ENCODE measurements around the gene EDEM2. TPM values are rescaled to one million over a fixed set of nuclear protein-coding genes. Genes with fewer than 3 reads are reported as not detected.

EDEM2 gene
- total and polyA plus RNA-seq, 9 donors, result 6.4 to 19.4 (median 13.4) TPM

DNA sequence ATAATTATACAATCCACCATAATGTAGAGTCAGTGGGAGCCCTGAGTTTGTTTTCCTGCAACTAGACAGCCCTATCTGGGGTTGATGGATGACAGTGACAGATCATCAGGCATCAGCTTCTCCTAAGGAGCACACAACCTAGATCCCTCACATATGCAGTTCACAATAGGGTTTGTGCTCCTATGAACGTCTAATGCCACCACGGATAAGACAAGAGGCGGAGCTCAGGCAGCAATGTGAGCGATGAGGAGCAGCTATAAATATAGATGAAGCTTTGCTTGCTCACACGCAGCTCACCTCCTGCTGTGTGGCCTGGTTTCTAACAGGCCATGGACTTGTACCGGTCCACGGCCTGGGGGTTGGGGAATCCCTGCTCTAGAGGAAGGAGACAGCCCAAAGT is 25.9 kb downstream of the EDEM2 start:
- peaks cover 2% of the 10 kb centered on the region for H3K4me1 ChIP-seq (ENCODE audit: insufficient read depth)
- TF ChIP-seq POLR2A (IDR thresholded peaks at IDR 0.05), result no peak
- TF ChIP-seq, protein P1, sequence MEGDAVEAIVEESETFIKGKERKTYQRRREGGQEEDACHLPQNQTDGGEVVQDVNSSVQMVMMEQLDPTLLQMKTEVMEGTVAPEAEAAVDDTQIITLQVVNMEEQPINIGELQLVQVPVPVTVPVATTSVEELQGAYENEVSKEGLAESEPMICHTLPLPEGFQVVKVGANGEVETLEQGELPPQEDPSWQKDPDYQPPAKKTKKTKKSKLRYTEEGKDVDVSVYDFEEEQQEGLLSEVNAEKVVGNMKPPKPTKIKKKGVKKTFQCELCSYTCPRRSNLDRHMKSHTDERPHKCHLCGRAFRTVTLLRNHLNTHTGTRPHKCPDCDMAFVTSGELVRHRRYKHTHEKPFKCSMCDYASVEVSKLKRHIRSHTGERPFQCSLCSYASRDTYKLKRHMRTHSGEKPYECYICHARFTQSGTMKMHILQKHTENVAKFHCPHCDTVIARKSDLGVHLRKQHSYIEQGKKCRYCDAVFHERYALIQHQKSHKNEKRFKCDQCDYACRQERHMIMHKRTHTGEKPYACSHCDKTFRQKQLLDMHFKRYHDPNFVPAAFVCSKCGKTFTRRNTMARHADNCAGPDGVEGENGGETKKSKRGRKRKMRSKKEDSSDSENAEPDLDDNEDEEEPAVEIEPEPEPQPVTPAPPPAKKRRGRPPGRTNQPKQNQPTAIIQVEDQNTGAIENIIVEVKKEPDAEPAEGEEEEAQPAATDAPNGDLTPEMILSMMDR (IDR thresholded peaks at IDR 0.05), result no peak
- TF ChIP-seq EP300 (IDR thresholded peaks at IDR 0.05), result no peak
- H3K27ac ChIP-seq, result no peak overlapping the region
- no peaks in the 10 kb centered on the region for H3K36me3 ChIP-seq
- intact Hi-C loops (cut with DNase I), result no loop called here
- DNase-seq, result no peak
- no peaks in the 10 kb centered on the region for H3K9me3 ChIP-seq
- H3K27me3 ChIP-seq, result no peaks in the 10 kb centered on the region
- 82 to 89% (median 87%) methylated on average over 7 of the region's 7 CpGs for WGBS, 3 donors
- H3K4me3 ChIP-seq, result no peak overlapping the region

DNA sequence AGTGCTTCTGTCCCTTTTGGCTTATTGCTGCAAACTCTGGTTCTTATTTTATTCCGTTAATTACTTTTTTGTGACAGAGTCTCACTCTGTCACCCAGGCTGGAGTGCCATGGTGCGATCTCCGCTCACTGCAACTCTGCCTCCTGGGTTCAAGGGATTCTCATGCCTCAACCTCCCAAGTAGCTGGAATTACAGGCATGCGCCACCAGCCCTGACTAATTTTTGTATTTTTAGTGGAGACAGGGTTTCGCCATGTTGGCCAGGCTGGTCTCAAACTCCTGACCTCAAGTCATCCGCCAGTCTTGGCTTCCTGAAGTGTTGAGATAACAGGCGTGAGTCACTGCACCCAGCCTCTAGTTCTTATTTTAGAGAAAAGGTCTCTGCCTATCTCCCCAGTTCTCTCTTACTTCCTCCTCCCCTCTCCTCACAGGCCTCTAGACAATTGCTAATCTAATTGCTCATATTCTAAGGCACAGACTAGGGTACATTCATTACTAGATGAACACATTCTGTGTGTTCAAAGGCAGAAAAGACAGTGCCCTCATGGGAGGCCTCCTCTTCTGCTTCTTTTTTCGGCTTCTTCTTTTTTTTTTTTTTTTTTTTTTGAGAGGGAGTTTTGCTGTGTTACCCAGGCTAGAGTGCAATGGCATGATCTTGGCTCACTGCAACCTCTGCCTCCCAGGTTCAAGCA is 27.0 kb downstream of the EDEM2 start:
- Histone ChIP-seq H3K9me3 (no peaks in the 10 kb centered on the region), H3K27me3 (no peaks in the 10 kb centered on the region), H3K4me1 (ENCODE audit: insufficient read depth) (peaks cover 2% of the 10 kb centered on the region), H3K36me3 (no peaks in the 10 kb centered on the region), H3K27ac (no peak overlapping the region), H3K4me3 (no peak overlapping the region)
- 71 to 83% (median 75%) methylated on average over 8 of the region's 8 CpGs for WGBS, 3 donors
- intact Hi-C loops (cut with DNase I), result no loop called here
- no peak for DNase-seq
- TF ChIP-seq, protein P1 (IDR thresholded peaks at IDR 0.05), result no peak
- no peak for TF ChIP-seq EP300 (IDR thresholded peaks at IDR 0.05)
- TF ChIP-seq POLR2A (IDR thresholded peaks at IDR 0.05), result no peak

DNA sequence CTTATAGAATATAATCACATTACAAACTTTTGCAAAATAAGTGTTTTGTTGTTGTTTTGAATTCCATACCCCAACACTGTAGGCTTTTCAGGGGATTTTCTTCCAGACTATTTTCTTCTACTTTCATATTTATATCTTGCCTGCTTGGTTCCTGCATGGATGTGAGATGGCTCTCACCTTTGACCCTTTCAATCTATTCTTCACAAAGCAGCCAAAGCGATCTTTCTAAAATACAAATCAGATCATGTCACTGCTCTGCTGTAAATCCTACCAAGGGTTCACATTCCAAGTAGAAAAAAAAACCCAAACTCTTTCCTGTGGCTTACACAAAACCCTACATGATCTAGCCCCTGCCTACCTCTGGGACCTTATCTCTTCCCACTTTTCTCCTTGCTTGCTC is 29.5 kb downstream of the EDEM2 start:
- Histone ChIP-seq H3K36me3 (no peaks in the 10 kb centered on the region), H3K9me3 (no peaks in the 10 kb centered on the region), H3K4me1 (ENCODE audit: insufficient read depth) (peaks cover 2% of the 10 kb centered on the region), H3K27me3 (no peaks in the 10 kb centered on the region), H3K27ac (no peak overlapping the region), H3K4me3 (no peak overlapping the region)
- TF ChIP-seq, protein P1 (IDR thresholded peaks at IDR 0.05), result no peak
- TF ChIP-seq EP300 (IDR thresholded peaks at IDR 0.05), result no peak
- TF ChIP-seq POLR2A (IDR thresholded peaks at IDR 0.05), result no peak
- intact Hi-C loops (cut with DNase I), result no loop called here
- no peak for DNase-seq
- 64 to 83% (median 81%) methylated on average over 1 of the region's 1 CpG for WGBS, 3 donors

DNA sequence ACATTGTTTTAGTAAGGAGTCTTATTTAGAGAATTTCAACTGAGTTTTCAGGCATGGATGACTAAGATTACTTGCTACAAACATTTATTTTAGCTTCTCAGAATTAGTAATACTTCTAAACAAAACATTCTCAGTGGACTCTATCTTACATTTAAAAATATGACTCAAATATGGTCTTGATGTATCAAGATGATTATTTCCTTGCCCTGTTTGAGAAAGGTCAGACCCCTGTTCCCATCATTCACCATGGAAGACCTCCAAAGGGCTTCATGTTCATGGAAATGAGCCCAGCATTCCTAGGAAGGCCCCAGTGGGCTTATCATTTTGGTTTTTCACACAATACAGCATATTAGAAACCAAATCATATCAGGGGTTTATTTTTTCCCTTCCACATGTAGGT is 29.9 kb downstream of the EDEM2 start:
- TF ChIP-seq, protein P1 (IDR thresholded peaks at IDR 0.05), result no peak
- TF ChIP-seq EP300 (IDR thresholded peaks at IDR 0.05), result no peak
- no peak for TF ChIP-seq POLR2A (IDR thresholded peaks at IDR 0.05)
- intact Hi-C loops (cut with DNase I), result no loop called here
- DNase-seq, result no peak
- H3K4me3 ChIP-seq, result no peak overlapping the region
- no peaks in the 10 kb centered on the region for H3K9me3 ChIP-seq
- H3K27me3 ChIP-seq, result no peaks in the 10 kb centered on the region
- no peaks in the 10 kb centered on the region for H3K36me3 ChIP-seq
- no peak overlapping the region for H3K27ac ChIP-seq
- peaks cover 2% of the 10 kb centered on the region for H3K4me1 ChIP-seq (ENCODE audit: insufficient read depth)

Measured in ovary (tissue), 9 donors.